ENCODE data around the gene RPP40. TPM values are rescaled to one million over a fixed set of nuclear protein-coding genes. Genes with fewer than 3 reads are reported as not detected.

Gene RPP40
- total RNA-seq, 1 donor from 2014 or later, result 4.2 TPM

- intact Hi-C loops (cut with DNase I), result no loop called here
- DNase-seq (ENCODE audit: missing footprints), result no peak
- ATAC-seq, result no peak
Observed at GRCh38 chr6:4974962-4975361, 28.9 kb downstream of the RPP40 start.

- ATAC-seq (peak; percentile 68), DNase-seq (ENCODE audit: missing footprints) (no peak)
- intact Hi-C loops (cut with DNase I), result no loop called here
Observed at GRCh38 chr6:4973982-4974745, 29.7 kb downstream of the RPP40 start.

- ATAC-seq (no peak), DNase-seq (ENCODE audit: missing footprints) (no peak)
- intact Hi-C loops (cut with DNase I), result no loop called here
Observed at GRCh38 chr6:4973415-4973814, 30.4 kb downstream of the RPP40 start.

GRCh38 chr6:4972438-4972837, 31.4 kb downstream of the RPP40 start:
- intact Hi-C loops (cut with DNase I), result no loop called here
- DNase-seq (ENCODE audit: missing footprints), result no peak
- ATAC-seq, result no peak

GRCh38 chr6:4971851-4972250, 32.0 kb downstream of the RPP40 start:
- ATAC-seq, result no peak
- intact Hi-C loops (cut with DNase I), result no loop called here

GRCh38 chr6:4970739-4971395, 33.0 kb downstream of the RPP40 start:
- no peak for ATAC-seq
- no peak for DNase-seq (ENCODE audit: missing footprints)
- intact Hi-C loops (cut with DNase I), result no loop called here

More at GRCh38 chr6:4971851-4972250, 32.0 kb downstream of the RPP40 start:
- no peak for DNase-seq (ENCODE audit: missing footprints)

- intact Hi-C loops (cut with DNase I), result no loop called here
- ATAC-seq (no peak), DNase-seq (ENCODE audit: missing footprints) (no peak)
Observed at GRCh38 chr6:4969609-4970285, 34.1 kb downstream of the RPP40 start.

GRCh38 chr6:4967301-4968030, 36.4 kb downstream of the RPP40 start:
- no peak for ATAC-seq
- intact Hi-C loops (cut with DNase I), result no loop called here
- DNase-seq (ENCODE audit: missing footprints), result no peak

- DNase-seq (ENCODE audit: missing footprints), result no peak
- intact Hi-C loops (cut with DNase I), result no loop called here
- ATAC-seq, result no peak
Observed at GRCh38 chr6:4965562-4966389, 38.1 kb downstream of the RPP40 start.

- intact Hi-C loops (cut with DNase I), result no loop called here
- no peak for DNase-seq (ENCODE audit: missing footprints)
- ATAC-seq, result no peak
Observed at GRCh38 chr6:4964675-4965561, 38.9 kb downstream of the RPP40 start.

GRCh38 chr6:4962905-4963304, 40.9 kb downstream of the RPP40 start:
- ATAC-seq (no peak), DNase-seq (ENCODE audit: missing footprints) (no peak)
- intact Hi-C loops (cut with DNase I), result no loop called here

GRCh38 chr6:4961322-4962168, 42.3 kb downstream of the RPP40 start:
- DNase-seq (ENCODE audit: missing footprints), result no peak
- ATAC-seq, result no peak
- intact Hi-C loops (cut with DNase I), result no loop called here

GRCh38 chr6:4958624-4959023, 45.2 kb downstream of the RPP40 start:
- intact Hi-C loops (cut with DNase I), result no loop called here
- DNase-seq (ENCODE audit: missing footprints) (no peak), ATAC-seq (no peak)

- peak; percentile 66 for ATAC-seq
- intact Hi-C loops (cut with DNase I), result no loop called here
- no peak for DNase-seq (ENCODE audit: missing footprints)
Observed at GRCh38 chr6:4957521-4958231, 46.2 kb downstream of the RPP40 start.

GRCh38 chr6:4956625-4957024, 47.2 kb downstream of the RPP40 start:
- intact Hi-C loops (cut with DNase I), result no loop called here
- ATAC-seq (no peak), DNase-seq (ENCODE audit: missing footprints) (no peak)

GRCh38 chr6:4953440-4953839, 50.4 kb downstream of the RPP40 start:
- ATAC-seq (no peak), DNase-seq (ENCODE audit: missing footprints) (no peak)
- intact Hi-C loops (cut with DNase I), result no loop called here

All from Right ventricle myocardium inferior (tissue), 1 donor.